D721Med (cell line): ENCODE measurements around the gene BCAR3.

Experiments
- DNase-seq: peaks from one replicate; pipeline ENCODE4 v3.0.0; 2011; ENCODE audit warnings: low spot score; ENCODE audit not compliant: insufficient read length
- FAIRE-seq: peaks from 2 replicates; lab custom pipeline; 2011; peaks lifted over from hg19 to GRCh38; lab: Jason Lieb, UNC
- TF ChIP-seq, protein P1 (sequence below): IDR thresholded peaks from 2 replicates; pipeline ENCODE4 v1.5.1; 2012; ENCODE audit warnings: mild to moderate bottlenecking, control low read depth; ENCODE audit not compliant: insufficient read depth; ENCODE audit errors: missing control alignments

Gene BCAR3

DNA sequence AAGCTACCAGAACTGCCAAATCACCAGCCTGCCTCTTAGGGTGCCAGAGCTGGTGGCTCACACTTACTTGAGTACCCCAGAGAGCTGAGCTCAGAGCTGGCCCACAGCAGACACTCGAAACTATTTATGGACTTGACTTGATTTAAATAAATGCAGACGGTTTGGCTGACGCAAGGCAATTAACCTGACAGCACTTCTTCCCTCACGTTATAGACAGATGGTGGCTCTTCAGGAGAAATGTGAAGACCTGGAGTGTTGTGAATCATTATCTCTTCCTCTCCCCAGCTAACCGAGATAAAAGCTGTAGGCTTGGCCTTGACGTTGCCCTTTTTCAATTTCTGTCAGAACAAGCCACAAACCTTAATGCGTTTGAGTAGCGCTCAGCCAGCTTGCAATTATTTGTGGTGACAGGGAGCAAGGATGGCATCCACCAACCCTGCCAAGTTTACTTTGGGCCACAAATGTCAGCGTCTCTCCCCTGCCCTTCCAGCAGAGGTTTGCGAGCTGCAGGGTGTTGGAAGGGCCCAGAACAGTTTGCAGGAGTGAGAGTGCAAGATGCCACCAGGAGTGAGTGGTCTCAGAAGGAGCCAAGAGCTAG, 34.0 kb upstream of the BCAR3 start:
- FAIRE-seq (no peak), DNase-seq (no peak)
- TF ChIP-seq, protein P1, sequence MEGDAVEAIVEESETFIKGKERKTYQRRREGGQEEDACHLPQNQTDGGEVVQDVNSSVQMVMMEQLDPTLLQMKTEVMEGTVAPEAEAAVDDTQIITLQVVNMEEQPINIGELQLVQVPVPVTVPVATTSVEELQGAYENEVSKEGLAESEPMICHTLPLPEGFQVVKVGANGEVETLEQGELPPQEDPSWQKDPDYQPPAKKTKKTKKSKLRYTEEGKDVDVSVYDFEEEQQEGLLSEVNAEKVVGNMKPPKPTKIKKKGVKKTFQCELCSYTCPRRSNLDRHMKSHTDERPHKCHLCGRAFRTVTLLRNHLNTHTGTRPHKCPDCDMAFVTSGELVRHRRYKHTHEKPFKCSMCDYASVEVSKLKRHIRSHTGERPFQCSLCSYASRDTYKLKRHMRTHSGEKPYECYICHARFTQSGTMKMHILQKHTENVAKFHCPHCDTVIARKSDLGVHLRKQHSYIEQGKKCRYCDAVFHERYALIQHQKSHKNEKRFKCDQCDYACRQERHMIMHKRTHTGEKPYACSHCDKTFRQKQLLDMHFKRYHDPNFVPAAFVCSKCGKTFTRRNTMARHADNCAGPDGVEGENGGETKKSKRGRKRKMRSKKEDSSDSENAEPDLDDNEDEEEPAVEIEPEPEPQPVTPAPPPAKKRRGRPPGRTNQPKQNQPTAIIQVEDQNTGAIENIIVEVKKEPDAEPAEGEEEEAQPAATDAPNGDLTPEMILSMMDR, result no peak

DNA sequence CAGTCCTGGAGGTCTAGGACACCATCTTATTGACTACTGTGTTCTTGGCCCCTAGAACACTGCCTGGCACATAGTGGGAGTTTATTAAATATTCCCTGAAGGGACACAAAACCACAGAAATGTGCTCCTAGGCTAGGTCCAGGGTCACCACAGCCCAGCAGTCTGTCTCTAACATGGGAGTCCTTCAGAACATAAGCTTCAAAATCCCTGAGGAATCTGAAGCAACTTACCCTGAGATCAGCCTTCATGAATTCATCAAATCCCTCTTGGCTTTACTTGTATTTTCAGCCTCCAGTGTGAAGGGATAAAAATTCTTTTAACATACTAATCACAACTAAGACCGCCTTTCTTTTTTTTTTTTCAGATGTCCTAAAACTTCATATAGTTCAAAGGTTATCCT, 32.7 kb upstream of the BCAR3 start:
- TF ChIP-seq, protein P1, result no peak
- no peak for FAIRE-seq

GRCh38 chr1:93713341-93713740, 31.7 kb upstream of the BCAR3 start:
- FAIRE-seq (no peak), DNase-seq (no peak)
- TF ChIP-seq, protein P1, result no peak

More for the DNA sequence above, 32.7 kb upstream of the BCAR3 start:
- no peak for DNase-seq

DNA sequence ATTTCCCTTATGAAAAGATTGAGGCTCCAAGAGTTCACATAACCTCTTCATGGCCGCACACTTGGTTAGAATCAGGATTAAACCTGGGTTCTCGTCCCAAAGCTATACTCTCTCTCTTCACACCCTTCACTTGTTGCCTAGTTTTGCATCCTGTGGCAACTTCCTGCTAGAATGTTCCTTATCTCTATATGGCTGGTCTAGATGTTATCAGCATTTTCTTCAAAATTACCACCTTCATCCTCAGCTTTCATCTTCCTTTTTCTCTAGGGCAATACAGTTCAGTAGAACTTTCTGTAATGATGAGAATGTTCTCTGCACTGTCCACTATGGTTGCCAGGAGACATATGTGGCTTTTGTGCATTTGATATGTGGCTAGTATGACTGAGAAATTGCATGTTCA, 31.1 kb upstream of the BCAR3 start:
- FAIRE-seq, result no peak

DNA sequence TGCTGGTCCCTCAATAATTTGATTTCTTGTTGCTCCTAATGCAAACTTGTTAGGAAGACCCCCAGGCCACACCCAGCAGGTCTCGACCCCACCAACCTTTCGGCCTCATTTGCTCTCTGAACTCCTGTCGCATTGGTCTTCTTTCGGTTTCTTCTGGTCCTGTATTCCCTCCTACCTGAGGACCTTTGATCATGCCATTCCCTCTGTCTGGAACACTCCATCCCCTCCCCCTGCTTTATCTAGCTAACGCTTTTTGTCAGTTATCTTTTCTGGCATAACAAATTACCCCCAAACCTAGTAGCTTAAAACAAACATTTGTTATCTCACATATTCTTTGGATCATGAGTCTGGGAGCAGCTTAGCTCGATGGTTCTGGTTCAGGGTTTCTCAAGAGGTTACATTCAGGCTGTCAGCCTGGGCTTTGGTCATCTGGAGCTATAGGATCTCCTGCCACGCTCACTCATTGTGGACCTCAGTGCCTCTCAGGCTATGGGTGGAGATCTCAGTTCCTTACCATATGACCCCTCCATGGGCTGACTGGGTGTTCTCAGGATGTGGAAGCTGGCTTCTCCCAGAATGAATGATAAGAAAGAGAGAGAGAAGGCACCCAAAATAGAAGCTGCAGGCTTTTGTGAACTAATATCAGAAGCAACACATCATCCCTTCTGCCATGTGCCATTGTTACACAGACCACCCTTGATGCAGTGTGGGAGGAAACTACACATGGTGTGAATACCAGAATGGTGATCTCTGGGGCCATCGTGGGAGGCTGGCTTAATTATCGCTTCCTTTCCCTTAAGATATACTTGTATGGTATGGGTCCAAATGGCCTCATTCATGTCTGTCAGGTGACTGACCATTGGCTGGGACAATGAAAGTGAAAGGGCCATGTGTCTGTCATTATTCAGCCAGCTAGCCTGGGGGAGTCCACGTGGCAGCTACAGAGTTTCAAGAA, 29.1 kb upstream of the BCAR3 start:
- TF ChIP-seq, protein P1, result no peak
- DNase-seq (no peak), FAIRE-seq (no peak)

More for the DNA sequence above, 31.1 kb upstream of the BCAR3 start:
- TF ChIP-seq, protein P1, result no peak
- DNase-seq, result no peak

DNA sequence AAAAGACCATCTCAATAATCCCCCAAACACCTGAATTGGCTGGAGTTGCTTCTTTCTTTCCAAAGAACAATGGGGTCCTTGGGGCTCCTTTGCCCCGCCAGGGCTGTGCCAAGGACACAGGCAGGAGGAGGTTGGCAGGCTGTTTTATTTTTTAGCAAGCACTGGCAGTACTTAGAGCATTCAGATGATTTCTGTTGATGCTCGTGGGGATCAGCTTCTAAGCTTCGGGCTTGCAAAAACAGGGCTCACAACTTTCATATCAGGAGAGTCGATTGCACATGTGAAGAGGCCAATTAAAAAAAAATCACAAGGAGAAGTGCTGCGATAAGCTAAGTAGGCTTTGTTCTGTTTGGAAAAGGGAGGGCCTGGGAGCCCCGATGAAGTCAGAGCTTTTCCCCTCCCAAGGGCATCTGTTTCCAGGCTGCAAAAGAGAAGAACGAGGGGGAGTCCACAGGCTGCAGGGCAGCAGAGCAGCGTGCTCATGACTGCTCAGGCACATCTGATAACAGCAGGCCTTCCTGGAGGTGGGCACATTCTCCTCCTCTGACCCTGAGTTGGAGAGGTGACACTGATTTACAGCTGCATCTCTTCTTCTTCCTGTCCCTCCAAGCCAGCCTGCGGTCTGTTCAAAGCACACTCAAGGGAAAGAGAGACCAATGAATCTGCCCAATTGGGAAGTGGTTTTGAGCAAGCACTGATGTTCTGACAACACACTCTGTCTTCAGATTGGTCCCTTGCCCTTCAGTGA, 27.3 kb upstream of the BCAR3 start:
- FAIRE-seq, result no peak
- DNase-seq, result no peak
- TF ChIP-seq, protein P1, result no peak
